CD4-positive, alpha-beta T cell treated with Interleukin-15 for 1 hour (primary cell): ENCODE measurements around the gene KIAA1191.
A peak's percentile ranks its signal among the peaks of the same experiment; 100 is the strongest.

ENCODE experiments used
- DNase-seq: peaks from one replicate; pipeline ENCODE4 v3.0.0-alpha.2; 2020

The KIAA1191 gene

DNA sequence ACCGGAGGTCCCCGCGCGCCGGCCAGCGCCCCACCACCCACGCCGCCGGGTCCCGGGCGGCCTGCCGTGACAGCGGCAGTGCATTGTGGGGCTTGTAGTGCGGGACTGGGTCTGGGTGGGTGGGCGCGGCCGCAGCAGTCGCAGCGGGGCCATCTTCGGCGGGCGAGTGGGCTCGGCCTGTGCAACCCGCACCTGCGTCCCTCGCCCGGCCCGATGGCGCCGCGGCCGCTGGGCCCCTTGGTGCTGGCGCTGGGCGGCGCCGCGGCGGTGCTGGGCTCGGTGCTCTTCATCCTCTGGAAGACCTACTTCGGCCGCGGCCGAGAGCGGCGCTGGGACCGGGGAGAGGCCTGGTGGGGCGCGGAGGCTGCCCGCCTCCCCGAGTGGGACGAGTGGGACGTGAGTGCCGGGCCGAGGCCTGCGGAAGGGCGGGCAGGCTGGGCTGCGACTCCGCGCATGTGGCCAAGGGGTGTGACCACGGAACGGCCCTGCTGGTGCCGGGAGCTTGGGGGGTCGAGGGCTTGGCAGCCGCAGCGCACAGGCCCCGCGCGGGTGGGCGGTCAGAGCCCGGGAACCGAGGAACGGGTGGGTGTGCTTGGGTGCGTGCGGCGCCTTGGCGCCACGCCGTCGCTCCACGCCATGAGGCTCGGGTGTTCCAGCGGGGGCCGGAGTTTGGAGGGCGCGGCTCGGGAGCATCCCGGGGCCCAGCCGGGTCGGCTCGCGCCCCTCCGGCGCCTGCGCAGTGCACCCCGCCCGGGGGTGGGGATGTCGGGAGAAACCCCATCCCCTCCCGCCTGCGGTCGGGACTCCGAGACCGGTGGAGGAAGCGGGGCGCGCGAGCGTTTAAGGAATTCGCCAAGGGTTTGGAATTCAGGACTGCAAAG lies 4.0 kb upstream of the KIAA1191 start, which contains the start of gene ARL10:
TSS of gene ARL10 (plus strand) at position 137 of the 881 bp plus-strand sequence. CDS start at position 214, 77 bp downstream.
- DNase-seq: peak; percentile 44

DNA sequence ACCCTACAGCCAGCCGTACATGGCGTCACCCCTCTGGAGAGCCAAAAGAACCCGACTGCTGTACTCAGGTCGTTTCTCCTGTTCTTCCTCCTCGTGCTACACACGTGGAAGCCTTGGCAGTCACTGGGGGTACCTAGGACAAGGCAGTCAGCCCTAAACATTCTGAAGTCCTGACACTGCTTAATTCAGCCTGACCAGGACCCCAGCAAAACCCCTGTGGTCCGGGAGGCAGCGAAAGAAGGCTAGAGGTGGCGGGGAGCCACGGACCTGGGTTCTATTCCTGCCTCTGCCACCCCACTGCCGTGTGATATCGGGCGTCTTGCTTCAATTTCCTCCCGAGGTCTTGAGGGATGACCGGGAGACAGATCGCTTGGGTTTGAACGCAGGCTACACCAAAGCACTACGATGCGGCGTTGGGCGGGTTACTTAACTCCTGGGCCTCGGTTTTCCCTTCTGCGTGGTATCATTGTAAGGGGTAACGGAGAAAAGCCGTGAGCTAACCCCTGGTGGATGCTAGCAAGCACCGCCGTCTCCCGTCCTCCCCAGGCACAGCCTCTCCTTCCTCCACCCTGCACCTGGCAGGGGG lies 3.3 kb upstream of the KIAA1191 start:
- no peak for DNase-seq

DNA sequence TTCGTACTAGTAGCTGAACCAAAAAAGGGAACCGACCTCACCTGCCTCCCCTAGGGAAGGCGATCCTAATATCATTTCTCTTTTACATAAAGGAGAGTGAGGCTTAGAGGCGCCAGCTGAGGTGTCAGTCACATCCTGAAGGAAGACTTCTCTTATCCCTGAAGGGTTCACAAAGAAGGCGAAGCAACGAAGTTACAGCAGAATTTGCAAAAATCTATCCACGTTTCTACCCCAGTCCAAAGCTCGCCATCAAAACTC lies 598 bp upstream of the KIAA1191 start:
- no peak for DNase-seq

DNA sequence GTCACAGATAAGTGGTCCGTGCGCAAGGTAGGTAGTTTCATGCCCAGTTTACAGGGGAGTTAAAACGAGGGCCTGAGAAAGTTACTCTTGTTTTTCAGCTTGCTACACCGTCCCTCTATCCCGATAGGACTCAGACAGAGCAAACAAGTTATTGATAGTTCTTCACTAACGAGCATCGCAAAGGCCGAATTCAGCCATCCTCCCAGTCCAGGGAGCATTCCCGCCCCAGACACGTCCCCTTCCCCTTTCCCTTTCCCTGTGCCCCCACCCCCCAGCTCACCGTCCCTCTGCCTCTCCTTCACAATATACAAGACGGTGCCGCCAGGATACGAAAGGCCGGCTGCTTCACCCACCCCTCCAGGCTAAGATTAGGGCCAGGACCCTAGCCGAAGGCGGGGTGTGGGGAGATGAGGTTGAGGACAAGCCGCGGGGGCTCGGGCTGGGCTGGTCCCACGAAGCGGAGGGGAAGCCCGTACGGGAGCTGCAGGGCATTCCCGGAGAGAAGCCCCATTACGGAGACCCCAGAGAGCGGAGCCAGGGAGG lies 599 bp downstream of the KIAA1191 start:
- DNase-seq: no peak

DNA sequence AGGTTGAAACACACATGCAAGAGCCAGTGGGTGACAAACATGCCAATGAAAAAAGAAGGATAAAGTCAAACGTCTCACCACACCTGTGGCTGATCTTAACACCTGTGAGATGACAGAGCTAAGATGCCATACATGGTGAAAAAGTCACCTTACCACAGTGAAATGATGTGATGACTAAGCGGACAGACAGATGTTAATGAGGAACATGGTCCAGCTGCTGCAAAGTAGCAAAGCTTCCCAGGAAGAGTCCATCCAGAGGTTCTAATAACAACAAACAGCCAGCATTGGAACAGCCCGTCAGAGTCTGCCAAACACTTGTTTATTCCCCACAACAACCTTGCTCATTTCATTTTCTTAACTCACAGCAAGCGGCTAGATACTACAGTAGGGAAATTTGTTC lies 1.9 kb downstream of the KIAA1191 start:
- no peak for DNase-seq

DNA sequence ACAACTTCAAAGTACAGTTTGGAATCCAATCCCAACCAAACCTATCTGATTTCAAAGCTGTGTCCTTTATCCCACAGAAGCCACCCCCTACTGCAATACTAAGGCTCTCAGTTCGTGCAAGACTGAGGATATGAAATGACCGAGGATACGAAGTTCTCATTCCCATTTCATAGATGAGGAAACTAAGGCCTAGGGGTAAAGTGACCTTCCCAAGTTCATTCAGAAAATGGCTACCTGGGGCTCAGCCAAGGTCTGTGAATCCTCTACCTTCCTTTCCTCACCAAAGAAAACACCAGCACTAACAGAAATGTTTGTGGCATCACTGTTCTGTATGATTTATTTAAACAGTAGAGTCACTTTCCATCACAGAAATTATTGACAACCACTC lies 5.4 kb downstream of the KIAA1191 start:
- DNase-seq: no peak

DNA sequence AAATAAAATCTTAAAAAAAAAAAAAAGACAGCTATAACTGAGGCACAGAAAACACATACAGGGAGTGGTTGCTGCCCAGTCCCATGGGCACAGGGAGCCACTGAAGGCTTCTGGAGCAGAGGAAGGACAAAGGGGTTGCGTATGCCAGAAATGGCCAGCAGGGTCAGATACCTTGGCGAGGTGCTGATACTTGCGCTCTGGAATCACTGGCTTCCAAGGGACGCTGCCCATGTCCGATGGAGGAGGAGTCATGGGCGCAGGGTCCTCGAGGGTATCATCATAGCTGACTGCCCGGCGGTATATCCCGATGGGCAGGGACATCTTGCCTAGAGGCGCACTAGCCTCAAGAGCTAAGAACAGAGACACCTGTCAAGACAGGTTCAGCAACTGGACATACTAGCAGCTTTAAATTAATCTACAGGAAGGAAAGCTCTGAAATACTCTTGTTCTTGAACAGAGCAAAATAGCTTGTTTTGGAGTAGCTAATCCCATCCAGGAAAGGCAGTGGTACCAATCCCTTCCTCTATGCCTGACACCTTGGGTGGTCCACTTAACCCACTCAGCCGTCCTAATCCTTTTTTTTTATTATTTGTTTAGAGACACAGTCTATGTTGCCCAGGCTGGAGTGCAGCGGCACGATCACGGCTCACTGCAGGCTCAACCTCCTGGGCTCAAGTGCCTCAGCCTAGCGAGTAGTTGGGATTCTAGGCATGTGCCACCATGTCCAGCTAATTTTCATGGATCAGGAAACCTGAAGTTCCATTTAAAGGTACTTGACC lies 6.0 kb downstream of the KIAA1191 start:
- no peak for DNase-seq

DNA sequence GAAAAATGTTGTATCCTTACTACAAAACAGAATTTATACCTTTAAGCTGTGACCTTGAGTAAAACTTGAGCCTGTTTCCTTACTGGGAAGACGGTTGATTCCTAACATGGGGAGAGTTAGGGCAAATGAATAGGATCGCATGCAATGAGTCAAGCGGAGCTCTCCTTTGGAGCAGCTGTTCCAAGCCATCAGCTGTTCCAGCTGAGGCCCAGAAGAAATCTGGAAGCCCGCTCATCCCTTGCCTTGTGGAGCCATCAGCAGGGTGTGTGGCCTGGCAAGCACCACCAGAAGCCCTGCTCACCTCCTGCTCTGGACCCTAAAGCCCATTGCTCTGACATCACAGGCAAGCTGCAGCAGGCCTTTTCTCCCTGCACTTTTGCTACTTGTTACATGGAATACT lies 8.0 kb downstream of the KIAA1191 start:
- DNase-seq: no peak

DNA sequence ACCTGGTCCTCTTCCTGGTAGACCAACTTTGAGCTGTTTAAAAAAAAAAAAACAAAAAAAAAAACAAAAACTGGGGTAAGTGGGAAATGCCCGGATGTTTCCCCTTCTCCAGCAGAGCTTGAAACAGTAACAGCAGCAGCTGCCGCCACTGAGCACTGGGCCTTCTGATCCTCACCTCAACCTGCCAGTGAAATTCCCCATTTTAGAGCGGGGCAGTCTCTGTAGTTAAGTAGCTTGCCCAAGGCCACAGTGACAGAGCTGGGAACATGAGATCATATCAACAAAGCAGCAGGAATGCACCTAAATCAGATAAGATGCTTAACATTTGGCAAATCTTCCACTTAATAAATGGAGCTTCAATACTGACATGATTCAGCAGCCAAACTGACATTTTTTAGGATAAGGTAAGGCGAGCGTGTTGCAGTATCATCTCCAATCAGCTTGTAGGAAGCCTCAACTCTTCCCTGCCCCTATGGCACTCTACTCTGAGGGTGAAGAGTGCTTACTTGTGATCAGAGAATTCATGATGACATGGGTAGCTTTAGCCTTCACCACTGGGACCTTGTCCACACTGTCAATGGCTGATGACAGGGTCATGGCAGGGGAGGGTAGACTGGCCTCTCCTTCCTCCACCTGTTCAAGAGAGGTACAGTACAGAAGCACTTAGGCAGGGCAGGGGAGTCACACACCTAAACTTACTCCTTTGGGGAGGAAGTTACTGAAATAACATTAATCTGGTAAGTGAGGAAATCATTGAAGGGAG lies 9.3 kb downstream of the KIAA1191 start:
- no peak for DNase-seq

DNA sequence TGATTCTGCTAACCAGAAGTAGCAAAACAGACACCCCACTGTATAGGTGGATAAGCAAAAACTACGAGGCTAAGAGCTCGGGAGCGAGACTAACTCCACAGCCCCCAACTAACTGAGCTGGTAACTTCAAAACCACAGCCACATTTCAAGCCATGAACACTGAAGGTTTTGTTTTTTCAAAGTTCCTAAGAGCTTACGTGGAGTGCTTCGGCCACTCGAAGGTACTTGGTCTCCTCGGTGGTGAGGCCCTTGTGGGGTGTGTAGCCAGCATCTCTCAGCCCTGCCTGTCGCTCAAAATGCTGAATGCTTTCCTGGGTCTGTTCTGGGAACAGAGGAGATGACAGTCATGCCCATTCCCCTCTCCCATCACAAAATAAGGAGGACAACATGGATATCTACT lies 11.1 kb downstream of the KIAA1191 start:
- no peak for DNase-seq

DNA sequence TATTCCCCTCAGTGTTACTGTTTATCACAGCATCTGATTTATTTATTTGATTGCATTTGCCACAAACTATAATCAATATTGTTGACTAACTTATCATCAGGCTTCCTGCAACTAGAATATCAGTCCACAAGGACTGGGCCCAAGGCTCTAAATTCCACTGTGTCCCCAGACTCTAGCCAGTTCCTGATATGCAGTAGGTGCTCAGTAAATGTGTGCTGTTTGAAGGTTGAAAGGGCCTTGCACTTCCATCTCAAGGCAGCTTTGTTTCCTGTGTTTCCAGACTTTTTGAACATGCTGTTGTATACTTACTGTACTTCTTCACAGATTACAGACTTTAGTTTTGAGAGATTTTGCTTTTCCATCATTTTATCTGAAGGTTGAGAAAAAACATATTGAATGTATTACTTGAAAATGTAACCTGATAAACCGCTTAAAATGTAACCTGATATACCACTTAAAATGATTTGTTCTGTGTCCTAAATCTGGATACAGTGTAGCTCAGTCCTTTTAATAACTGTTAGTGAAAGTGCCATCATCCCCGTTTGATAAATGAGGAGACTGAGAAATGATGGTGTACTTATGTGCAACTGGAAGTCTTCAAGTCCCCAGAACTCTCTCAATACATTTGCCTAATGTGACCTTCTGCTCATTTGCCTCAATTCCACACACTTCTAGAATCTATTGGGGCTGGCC lies 18.7 kb downstream of the KIAA1191 start:
- DNase-seq: no peak

DNA sequence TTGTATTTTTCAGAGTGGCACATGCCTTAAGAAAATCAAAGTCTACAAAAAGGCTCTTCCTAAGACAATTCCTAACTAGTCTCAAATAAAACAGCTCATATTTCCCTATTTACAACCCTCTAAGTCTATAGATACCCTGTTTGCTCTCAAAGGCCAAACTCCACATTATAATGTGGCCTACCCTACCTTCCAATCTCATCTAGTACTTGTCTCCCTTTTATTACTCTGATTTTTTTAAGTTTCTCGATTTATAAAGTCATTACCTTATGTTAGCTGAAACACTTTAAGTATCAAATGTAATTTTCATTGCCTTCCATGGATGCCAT lies 19.4 kb downstream of the KIAA1191 start:
- DNase-seq: no peak

DNA sequence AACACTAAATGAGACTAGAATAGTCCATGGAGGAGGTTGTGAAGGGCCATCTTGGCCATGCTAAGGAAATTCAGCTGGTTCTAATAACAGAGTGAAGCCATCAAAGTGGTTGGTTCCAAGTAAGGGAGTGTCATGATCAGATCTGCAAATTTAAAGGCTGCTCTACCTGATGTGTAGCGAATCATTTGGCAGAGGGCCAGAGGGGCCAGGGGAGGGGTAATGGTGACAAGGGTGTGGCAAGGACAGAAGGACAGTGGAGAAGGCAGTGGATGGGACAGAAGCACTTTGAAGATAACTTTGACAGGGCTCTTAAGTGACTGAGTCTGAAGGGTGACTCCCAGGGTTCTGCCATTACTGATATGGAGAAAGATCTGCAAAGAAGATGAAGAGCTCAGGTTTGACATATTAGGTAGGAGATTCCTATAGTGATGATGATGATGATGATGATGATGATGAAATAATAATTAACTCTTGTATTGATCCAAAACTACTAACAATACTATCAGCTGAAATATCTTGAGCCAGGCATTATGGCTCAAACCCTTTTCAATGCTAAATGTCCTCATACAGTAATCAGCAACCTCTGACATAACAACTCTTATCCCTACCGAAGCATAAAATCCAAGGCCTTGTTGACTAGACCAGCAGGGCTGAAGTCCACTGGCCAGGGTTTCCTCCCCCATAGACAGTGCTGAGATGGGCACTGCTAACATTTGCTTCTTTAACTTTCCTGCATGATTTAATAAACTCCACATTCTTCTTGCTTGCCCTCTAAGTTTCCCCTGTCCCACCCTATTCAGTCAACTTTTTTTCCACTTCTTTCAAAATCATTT lies 20.0 kb downstream of the KIAA1191 start:
- no peak for DNase-seq

DNA sequence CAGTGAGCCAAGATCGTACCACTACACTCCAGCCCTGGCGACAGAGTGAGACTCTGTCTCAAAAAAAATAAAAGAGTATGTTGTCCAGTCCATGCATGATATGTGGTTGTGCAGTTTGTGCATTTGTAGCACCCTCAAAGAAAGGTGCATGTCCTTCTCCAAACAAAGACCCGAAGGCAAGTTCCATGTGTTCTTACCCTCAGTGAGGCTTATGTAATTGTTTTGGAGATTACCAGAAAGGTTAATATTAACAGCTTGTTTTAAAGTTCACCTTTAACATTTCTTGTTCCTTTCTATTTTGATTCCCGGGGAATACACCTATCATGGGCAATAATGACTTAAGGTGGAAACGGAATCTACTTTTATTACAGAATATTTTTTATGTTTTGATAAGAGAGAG lies 22.3 kb downstream of the KIAA1191 start:
- no peak for DNase-seq

DNA sequence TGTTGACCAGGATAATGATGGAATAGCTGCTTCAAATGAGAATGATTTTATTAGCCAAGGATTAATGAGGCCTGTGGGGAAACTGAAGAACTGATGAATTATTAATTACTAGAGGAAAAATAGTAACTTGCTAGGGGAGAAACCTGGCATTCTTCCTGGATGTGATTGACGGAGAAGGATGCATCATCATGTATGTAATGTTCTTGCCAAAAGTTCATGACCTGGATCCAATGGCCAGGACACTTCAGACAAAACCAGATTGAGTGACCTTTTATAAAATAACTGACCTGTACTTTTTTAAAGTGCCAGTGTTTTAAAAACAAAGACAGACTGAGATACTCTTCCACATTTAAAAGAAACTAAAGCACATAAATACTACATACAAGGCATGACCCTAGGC lies 23.7 kb downstream of the KIAA1191 start:
- no peak for DNase-seq

DNA sequence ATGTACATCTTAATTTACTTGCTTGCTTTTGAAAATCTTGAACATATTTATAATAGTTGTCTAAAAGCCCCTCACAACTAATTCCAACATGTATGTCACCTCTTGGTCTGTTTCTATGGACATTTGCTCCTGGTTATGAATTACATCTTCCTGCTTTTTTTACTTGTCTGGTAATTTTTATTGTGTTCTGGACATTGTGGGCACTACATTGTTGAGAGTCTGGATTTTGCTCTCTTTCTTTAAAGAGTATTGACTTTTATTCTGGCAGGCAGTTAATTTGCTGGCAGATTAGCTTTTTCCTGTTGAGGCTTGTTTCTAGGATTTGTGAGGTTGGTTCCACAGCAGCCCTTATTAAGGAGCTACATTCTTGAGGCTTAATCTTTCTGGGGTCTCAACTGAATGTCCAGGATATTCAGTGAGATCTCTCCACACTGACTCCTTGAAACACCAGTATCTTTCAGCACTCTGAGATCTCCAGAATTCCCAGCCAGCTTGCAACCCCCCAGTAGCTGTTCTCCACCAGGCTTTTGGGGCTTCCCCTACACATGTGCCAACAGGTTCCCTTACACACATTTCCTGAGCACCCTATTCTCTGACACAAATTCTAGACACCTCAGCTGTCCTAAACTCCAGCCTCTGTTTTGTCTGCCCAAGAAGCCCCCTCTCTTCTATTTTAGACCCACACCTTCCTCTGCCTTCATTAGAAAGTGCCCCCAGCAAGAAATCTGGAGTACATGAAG lies 27.4 kb downstream of the KIAA1191 start:
- no peak for DNase-seq

DNA sequence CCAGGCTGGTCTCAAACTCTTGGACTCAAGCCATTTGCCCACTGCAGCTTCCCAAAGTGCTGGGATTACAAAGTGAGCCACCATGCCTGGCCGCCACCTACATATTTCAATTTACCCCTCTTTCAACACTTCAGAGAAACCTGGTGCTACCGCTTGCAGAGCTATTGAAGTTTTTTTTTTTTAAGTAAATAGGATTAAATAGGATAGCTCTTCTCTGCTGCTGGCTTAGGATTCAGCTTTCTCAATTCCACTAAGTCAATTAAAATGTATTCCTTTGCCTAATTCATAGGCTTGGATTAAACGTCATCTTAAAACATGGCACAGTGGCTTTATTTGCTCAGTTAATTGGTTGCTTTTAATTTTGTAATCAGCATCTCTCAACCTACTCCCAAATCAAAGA lies 41.0 kb downstream of the KIAA1191 start:
- no peak for DNase-seq

DNA sequence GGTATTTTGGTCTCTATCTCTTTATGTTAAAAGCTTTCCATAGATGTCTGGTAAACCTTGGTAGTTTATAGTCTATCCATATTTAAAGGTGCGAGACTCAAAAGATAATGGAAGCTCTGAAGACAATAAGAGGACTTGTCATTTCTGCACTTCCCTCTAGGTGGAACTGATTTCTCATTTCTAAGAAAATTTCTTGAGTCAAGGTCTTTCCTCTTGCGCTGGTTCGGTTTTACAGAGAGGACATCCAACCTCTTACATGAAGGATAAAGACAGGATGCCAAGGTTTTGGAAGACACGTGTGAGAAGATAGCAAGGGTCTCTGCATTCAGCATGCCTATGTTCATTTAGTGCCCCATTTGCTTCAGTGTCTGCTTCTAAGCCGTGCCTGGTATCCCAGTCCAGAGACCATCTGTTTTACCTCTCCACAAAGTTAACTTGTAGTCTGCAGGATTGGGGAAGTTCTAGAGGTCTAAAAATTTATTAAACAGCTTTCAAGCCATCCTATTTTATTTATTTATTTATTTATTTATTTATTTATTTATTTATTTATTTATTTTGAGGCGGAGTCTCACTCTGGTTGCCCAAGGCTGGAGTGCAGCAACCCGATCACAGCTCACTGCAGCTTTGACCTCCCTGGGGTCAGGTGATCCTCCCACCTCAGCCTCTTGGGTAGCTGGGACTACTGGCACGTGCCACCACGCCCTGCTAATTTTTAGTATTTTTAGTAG lies 41.6 kb downstream of the KIAA1191 start:
- DNase-seq: no peak

DNA sequence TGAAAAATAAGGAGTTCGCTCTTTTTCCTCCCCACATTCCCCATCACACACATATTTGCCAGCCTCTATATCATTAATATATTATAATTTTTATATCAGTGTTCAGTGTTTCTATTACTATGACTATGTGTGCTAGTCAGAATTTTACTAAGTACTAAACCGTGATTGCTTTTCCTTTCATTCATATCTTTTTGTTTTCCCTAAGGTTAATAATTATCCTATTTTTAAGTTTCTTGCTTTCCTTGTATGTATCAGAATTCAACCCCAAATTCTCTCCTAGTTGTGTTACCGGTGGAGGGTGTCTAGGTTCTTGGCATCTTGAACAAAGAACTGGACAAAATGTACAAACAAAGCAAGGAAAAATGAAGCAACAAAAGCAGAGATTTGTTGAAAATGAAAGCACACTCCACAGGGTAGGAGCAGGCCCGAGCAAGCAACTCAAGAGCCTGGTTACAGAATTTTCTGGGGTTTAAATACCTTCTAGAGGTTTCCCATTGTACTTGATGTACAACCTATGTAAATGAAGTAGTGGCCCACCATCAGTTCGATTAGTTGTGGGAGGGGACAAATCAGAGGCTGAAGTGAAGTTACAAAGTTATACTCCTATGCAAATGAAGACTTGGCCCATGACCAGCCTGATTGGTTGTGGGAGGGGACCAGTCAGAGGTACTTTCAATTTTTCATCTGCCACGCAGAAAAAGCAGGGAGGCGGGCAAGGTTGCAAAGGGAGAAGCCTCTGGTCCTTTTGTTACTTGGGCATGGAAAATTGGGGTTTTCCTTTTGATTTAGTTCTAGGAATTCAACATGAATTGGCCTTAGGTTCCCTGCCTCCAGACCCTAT lies 43.8 kb downstream of the KIAA1191 start:
- no peak for DNase-seq
